Uterus (tissue), 2 donors: ENCODE data around the gene RMI2.

Source experiments
- CTCF ChIP-seq, 4 experiments: fragments of 200-600 bp in 2 of 4; fragments of 450-650 bp in 2 of 4; sonication (generic) in 2 of 4; IDR thresholded peaks; one replicate each; pipeline ENCODE4 v1.5.1; 2016 to 2019; ENCODE audit warnings: antibody characterized with exemption in 4 of 4, mild to moderate bottlenecking in 2 of 4, moderate library complexity in 1 of 4
- POLR2A ChIP-seq, 2 donors: fragments of 450-650 bp; IDR thresholded peaks; one replicate each; pipeline ENCODE4 v1.6.1; 2016; ENCODE audit warnings: antibody characterized with exemption in 2 of 2, mild to moderate bottlenecking in 1 of 2, moderate library complexity in 1 of 2

GRCh38 chr16:11380836-11381235 lies 35.6 kb downstream of the RMI2 start:
- no peak for TF ChIP-seq CTCF (IDR thresholded peaks at IDR 0.05)
- no peak for TF ChIP-seq POLR2A (IDR thresholded peaks at IDR 0.05)
